ENCODE results near the gene DUSP10. TPM values are rescaled to one million over a fixed set of nuclear protein-coding genes. Genes with fewer than 3 reads are reported as not detected.

The DUSP10 gene
- total RNA-seq: 6.6 and 7.3 TPM in 2 replicates

DNA sequence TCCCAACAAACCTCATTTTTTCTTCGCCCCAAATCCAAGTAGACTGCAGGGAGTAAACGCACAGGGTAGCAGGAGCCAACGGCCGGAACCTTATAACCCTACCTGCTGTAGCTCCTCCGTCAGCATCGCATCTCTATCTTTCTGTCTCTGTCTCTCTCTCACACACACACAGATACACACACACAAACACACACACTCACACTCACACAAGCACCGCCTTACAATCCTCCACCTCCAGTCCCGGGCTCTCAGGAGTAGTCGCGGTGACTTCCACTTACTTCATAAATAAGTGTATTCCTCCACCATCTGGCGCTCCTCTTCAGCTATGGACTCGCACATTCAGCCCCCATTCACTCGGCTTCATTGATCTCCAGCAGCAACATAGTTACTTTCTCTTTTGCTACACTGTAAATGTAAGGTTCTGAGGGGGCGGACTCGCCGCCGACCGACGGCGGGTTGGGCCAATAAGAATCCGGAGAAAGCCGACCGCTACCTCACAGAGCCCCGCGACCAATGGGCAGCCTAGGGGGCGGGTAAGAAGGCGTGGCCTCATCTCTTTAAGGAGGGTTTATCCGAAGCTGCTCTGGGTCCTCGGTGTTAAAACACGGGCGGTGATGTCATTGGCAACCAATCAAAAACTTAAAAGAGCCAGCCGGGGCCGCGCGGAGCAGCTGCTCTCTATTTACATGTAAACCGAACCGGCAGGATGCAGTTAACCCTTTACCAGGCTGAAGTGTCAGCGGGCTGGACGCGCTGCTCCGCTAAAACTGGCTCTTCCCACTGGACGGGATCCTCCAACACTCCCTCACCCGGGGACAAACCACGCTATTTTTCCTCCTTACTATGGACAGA lies at the start of gene DUSP10:
TSS of gene DUSP10 (minus strand) at position 387 of the 852 bp plus-strand sequence. CDS start 2,345 bp downstream, outside the sequence.

Measured in mesangial cell (primary cell).